ENCODE data around the gene CDC25B. TPM values are rescaled to one million over a fixed set of nuclear protein-coding genes. Genes with fewer than 3 reads are reported as not detected.

Gene CDC25B
- total and polyA plus RNA-seq, 7 donors, result 5.1 to 9.1 (median 7.1) TPM

- TF ChIP-seq, protein P1, sequence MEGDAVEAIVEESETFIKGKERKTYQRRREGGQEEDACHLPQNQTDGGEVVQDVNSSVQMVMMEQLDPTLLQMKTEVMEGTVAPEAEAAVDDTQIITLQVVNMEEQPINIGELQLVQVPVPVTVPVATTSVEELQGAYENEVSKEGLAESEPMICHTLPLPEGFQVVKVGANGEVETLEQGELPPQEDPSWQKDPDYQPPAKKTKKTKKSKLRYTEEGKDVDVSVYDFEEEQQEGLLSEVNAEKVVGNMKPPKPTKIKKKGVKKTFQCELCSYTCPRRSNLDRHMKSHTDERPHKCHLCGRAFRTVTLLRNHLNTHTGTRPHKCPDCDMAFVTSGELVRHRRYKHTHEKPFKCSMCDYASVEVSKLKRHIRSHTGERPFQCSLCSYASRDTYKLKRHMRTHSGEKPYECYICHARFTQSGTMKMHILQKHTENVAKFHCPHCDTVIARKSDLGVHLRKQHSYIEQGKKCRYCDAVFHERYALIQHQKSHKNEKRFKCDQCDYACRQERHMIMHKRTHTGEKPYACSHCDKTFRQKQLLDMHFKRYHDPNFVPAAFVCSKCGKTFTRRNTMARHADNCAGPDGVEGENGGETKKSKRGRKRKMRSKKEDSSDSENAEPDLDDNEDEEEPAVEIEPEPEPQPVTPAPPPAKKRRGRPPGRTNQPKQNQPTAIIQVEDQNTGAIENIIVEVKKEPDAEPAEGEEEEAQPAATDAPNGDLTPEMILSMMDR (IDR thresholded peaks at IDR 0.05), result peak; percentile 37
- ATAC-seq, result peak in 3 of 4 donors; percentile 26 to 39 (median 32)
- WGBS, 3 donors, result 38 to 47% (median 43%) methylated on average over 54 to 72 of the region's 72 CpGs
- Histone ChIP-seq H3K27me3 (ENCODE audit: insufficient read depth in 3 of 3, low read length in 2 of 3) (peaks cover 0 to 46% (median 6%) of the 10 kb centered on the region in 3 donors), H3K4me1 (no peaks in the 10 kb centered on the region), H3K36me3 (ENCODE audit: insufficient read depth in 1 of 2, low read depth in 1 of 2) (no peaks in the 10 kb centered on the region), H3K9me3 (no peaks in the 10 kb centered on the region), H3K27ac (no peak overlapping the region), H3K4me3 (no peak overlapping the region)
- no peak for DNase-seq
- intact Hi-C loops (cut with DNase I), result loop anchor here in 1 of 2 donors (5.0 kb wide), 1 partner anchor 33 kb away; no protein-coding TSS in a partner anchor
These were observed 46.2 kb upstream of the CDC25B start for GRCh38 chr20:3749689-3750531.

- WGBS, 3 donors, result 61 to 80% (median 69%) methylated on average over 19 to 31 of the region's 31 CpGs
- Histone ChIP-seq H3K4me3 (peak overlapping the region; percentile 62), H3K4me1 (no peaks in the 10 kb centered on the region), H3K27me3 (ENCODE audit: insufficient read depth in 3 of 3, low read length in 2 of 3) (peaks cover 0 to 41% (median 6%) of the 10 kb centered on the region in 3 donors), H3K9me3 (no peaks in the 10 kb centered on the region), H3K36me3 (ENCODE audit: insufficient read depth in 1 of 2, low read depth in 1 of 2) (no peaks in the 10 kb centered on the region), H3K27ac (no peak overlapping the region)
- TF ChIP-seq, protein P1 (IDR thresholded peaks at IDR 0.05), result no peak
- ATAC-seq (no peak), DNase-seq (no peak)
- intact Hi-C loops (cut with DNase I), result loop anchor here in 1 of 2 donors (5.0 kb wide), 1 partner anchor 34 kb away; no protein-coding TSS in a partner anchor
These were observed 44.8 kb upstream of the CDC25B start for GRCh38 chr20:3751305-3751674.

GRCh38 chr20:3751675-3752385, 44.3 kb upstream of the CDC25B start:
- no peaks in the 10 kb centered on the region for H3K36me3 ChIP-seq (ENCODE audit: insufficient read depth in 1 of 2, low read depth in 1 of 2)
- H3K4me1 ChIP-seq, result no peaks in the 10 kb centered on the region
- peak in 1 of 2 donors; percentile 53 for DNase-seq
- no peaks in the 10 kb centered on the region for H3K9me3 ChIP-seq
- H3K27me3 ChIP-seq (ENCODE audit: insufficient read depth in 3 of 3, low read length in 2 of 3), result peaks cover 0 to 40% (median 6%) of the 10 kb centered on the region in 3 donors
- TF ChIP-seq, protein P1 (IDR thresholded peaks at IDR 0.05), result no peak
- no peak overlapping the region for H3K27ac ChIP-seq
- intact Hi-C loops (cut with DNase I), result loop anchor here in 1 of 2 donors (5.0 kb wide), 1 partner anchor 35 kb away; no protein-coding TSS in a partner anchor
- WGBS, 3 donors, result 45 to 51% (median 48%) methylated on average over 81 to 95 of the region's 95 CpGs
- ATAC-seq, result peak; percentile 9 to 44 (median 22)
- H3K4me3 ChIP-seq, result peak overlapping the region; percentile 62

GRCh38 chr20:3752386-3752759, 43.7 kb upstream of the CDC25B start:
- Histone ChIP-seq H3K4me1 (no peaks in the 10 kb centered on the region), H3K9me3 (no peaks in the 10 kb centered on the region), H3K4me3 (peak overlapping the region; percentile 62), H3K36me3 (ENCODE audit: insufficient read depth in 1 of 2, low read depth in 1 of 2) (no peaks in the 10 kb centered on the region), H3K27ac (no peak overlapping the region), H3K27me3 (ENCODE audit: insufficient read depth in 3 of 3, low read length in 2 of 3) (peaks cover 0 to 35% (median 6%) of the 10 kb centered on the region in 3 donors)
- TF ChIP-seq, protein P1 (IDR thresholded peaks at IDR 0.05), result no peak
- ATAC-seq, result peak in 1 of 4 donors; percentile 2
- DNase-seq, result no peak
- WGBS, 3 donors, result 41 to 48% (median 42%) methylated on average over 13 of the region's 13 CpGs
- intact Hi-C loops (cut with DNase I), result loop anchor here in 1 of 2 donors (5.0 kb wide), 1 partner anchor 35 kb away; no protein-coding TSS in a partner anchor

All from psoas muscle (tissue), 8 donors.